Measurements from ENCODE around the gene BAZ1B. TPM values are rescaled to one million over a fixed set of nuclear protein-coding genes. Genes with fewer than 3 reads are reported as not detected.
"Not testable (repeated sequence)": the region's sequence is repeated elsewhere in the genome, so short reads cannot be mapped to it uniquely, and the experiment has no call there.

BAZ1B gene
- total and polyA plus RNA-seq, 4 experiments from 2014 or later = 5.8 to 78.6 (median 52.2) TPM

DNA sequence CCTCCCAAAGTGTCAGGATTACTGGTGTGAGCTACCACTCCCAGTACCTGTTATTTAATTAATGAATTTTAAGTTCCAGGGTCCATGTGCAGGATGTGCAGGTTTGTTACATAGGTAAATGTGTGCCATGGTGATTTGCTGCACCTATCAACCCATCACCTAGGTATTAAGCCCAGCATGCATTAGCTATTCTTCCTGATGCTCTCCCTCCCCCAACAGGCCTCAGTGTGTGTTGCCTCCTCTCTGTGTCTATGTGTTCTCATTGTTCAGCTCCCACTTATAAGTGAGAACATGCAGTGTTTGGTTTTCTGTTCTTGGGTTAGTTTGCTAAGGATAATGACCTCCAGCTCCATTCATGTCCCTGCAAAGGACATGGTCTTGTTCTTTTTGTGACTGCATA is 44.3 kb upstream of the BAZ1B start:
- Histone ChIP-seq H3K36me3 (ENCODE audit: insufficient read depth, low read length) (peaks cover 15% of the 10 kb centered on the region), H3K27ac (ENCODE audit: low read depth, low read length) (peak overlapping the region; percentile 43), H3K4me3 (ENCODE audit: low read length in 2 of 2) (peak overlapping the region in 1 of 2 donors; percentile 51), H3K4me1 (ENCODE audit: insufficient read depth, low read length) (peaks cover 16% of the 10 kb centered on the region)
- intact Hi-C loops (cut with micrococcal nuclease); DNase-seq; H3K9me3 Mint-ChIP-seq; H3K27me3 ChIP-seq (ENCODE audit: insufficient read depth, low read length); H3K9me3 ChIP-seq (ENCODE audit: control insufficient read depth in 1 of 2, low read length in 2 of 2); H3K27me3 Mint-ChIP-seq: not testable (repeated sequence)
- CTCF ChIA-PET (ENCODE audit: partially characterized antibody) = interaction anchor here (0.8 to 2.5 kb wide), 5 partner anchors 9 to 115 kb away, joined by 3 to 12 read pairs (median 3); partner anchors contain the start of genes BAZ1B and TBL2
- peaks cover 18 to 21% of the 10 kb centered on the region in 2 donors for H3K36me3 Mint-ChIP-seq
- POLR2A ChIA-PET (ENCODE audit: partially characterized antibody) = interaction anchor here (1.0 to 4.8 kb wide), 5 partner anchors 10 to 47 kb away, joined by 3 to 36 read pairs (median 13); partner anchors contain the start of genes BAZ1B, BCL7B and TBL2
- H3K4me1 Mint-ChIP-seq = peaks cover 15 to 32% (median 23%) of the 10 kb centered on the region in 4 donors
- peak overlapping the region; percentile 74 to 93 (median 87) for H3K4me3 Mint-ChIP-seq
- peak overlapping the region; percentile 39 to 91 (median 87) for H3K27ac Mint-ChIP-seq

- peaks cover 15 to 32% (median 23%) of the 10 kb centered on the region in 4 donors for H3K4me1 Mint-ChIP-seq
Measured at GRCh38 chr7:73565675-73566340, 43.7 kb upstream of the BAZ1B start.

GRCh38 chr7:73560109-73560835 is 38.2 kb upstream of the BAZ1B start:
- no peak for DNase-seq

More at GRCh38 chr7:73565675-73566340, 43.7 kb upstream of the BAZ1B start:
- Mint-ChIP-seq H3K4me3 (peak overlapping the region; percentile 74 to 93 (median 87)), H3K9me3 (no peaks in the 10 kb centered on the region), H3K36me3 (peaks cover 14 to 15% of the 10 kb centered on the region in 2 donors), H3K27ac (peak overlapping the region; percentile 39 to 91 (median 87)), H3K27me3 (no peaks in the 10 kb centered on the region)
- Histone ChIP-seq H3K27me3 (ENCODE audit: insufficient read depth, low read length) (no peaks in the 10 kb centered on the region), H3K9me3 (ENCODE audit: control insufficient read depth in 1 of 2, low read length in 2 of 2) (no peaks in the 10 kb centered on the region), H3K4me1 (ENCODE audit: insufficient read depth, low read length) (peaks cover 16% of the 10 kb centered on the region), H3K36me3 (ENCODE audit: insufficient read depth, low read length) (peaks cover 10% of the 10 kb centered on the region), H3K27ac (ENCODE audit: low read depth, low read length) (peak overlapping the region; percentile 43), H3K4me3 (ENCODE audit: low read length in 2 of 2) (peak overlapping the region; percentile 51 to 57)
- CTCF ChIA-PET (ENCODE audit: partially characterized antibody) = interaction anchor here (0.8 to 2.5 kb wide), 5 partner anchors 10 to 114 kb away, joined by 3 to 12 read pairs (median 3); partner anchors contain the start of genes BAZ1B and TBL2
- DNase-seq = no peak
- POLR2A ChIA-PET (ENCODE audit: partially characterized antibody) = interaction anchor here (1.0 to 4.8 kb wide), 5 partner anchors 9 to 46 kb away, joined by 3 to 36 read pairs (median 13); partner anchors contain the start of genes BAZ1B, BCL7B and TBL2
- intact Hi-C loops (cut with micrococcal nuclease) = no loop called here

GRCh38 chr7:73557397-73558257 is 35.5 kb upstream of the BAZ1B start, which contains the start of gene BCL7B:
Gene BCL7B (minus strand): TSS chr7:73557690. CDS start chr7:73557578, 112 bp downstream.
- H3K27me3 ChIP-seq (ENCODE audit: insufficient read depth, low read length) = no peaks in the 10 kb centered on the region
- no peaks in the 10 kb centered on the region for H3K27me3 Mint-ChIP-seq
- no peaks in the 10 kb centered on the region for H3K9me3 Mint-ChIP-seq
- CTCF ChIA-PET (ENCODE audit: partially characterized antibody) = interaction anchor here (1.6 kb wide), 1 partner anchor 39 kb away, joined by 3 read pairs; no protein-coding TSS in a partner anchor
- H3K27ac ChIP-seq (ENCODE audit: low read depth, low read length) = peak within 1 kb of the TSS; percentile 97
- H3K36me3 Mint-ChIP-seq = peaks cover 0 to 20% of the 10 kb centered on the region in 2 donors
- peak within 1 kb of the TSS; percentile 91 to 100 (median 95) for H3K27ac Mint-ChIP-seq
- H3K4me1 ChIP-seq (ENCODE audit: insufficient read depth, low read length) = peaks cover 44% of the 10 kb centered on the region
- peak within 1 kb of the TSS; percentile 89 to 97 (median 96) for H3K4me3 Mint-ChIP-seq
- H3K4me3 ChIP-seq (ENCODE audit: low read length in 2 of 2) = peak within 1 kb of the TSS; percentile 67 to 99
- no peaks in the 10 kb centered on the region for H3K36me3 ChIP-seq (ENCODE audit: insufficient read depth, low read length)
- POLR2A ChIA-PET (ENCODE audit: partially characterized antibody) = interaction anchor here (1.0 to 5.3 kb wide), 10 partner anchors 8 to 177 kb away, joined by 3 to 118 read pairs (median 5); partner anchors contain the start of genes BAZ1B and TBL2
- DNase-seq = peak; percentile 78 to 87 (median 84)
- peaks cover 21 to 38% (median 28%) of the 10 kb centered on the region in 4 donors for H3K4me1 Mint-ChIP-seq
- intact Hi-C loops (cut with micrococcal nuclease) = loop anchor here (1.0 kb wide), 4 partner anchors 21 to 181 kb away; partner anchors contain the start of genes ABHD11, BAZ1B, BUD23 and DNAJC30
- no peaks in the 10 kb centered on the region for H3K9me3 ChIP-seq (ENCODE audit: control insufficient read depth in 1 of 2, low read length in 2 of 2)

More at GRCh38 chr7:73560109-73560835, 38.2 kb upstream of the BAZ1B start:
- no peaks in the 10 kb centered on the region for H3K36me3 ChIP-seq (ENCODE audit: insufficient read depth, low read length)
- intact Hi-C loops (cut with micrococcal nuclease) = no loop called here
- Mint-ChIP-seq H3K4me1 (peaks cover 12 to 21% (median 17%) of the 10 kb centered on the region in 4 donors), H3K27ac (peak overlapping the region in 5 of 7 donors; percentile 18 to 91 (median 32)), H3K27me3 (no peaks in the 10 kb centered on the region), H3K36me3 (peaks cover 0 to 14% of the 10 kb centered on the region in 2 donors), H3K9me3 (no peaks in the 10 kb centered on the region), H3K4me3 (peak overlapping the region in 2 of 8 donors; percentile 4 to 17)
- H3K27me3 ChIP-seq (ENCODE audit: insufficient read depth, low read length) = no peaks in the 10 kb centered on the region
- ChIA-PET POLR2A (ENCODE audit: partially characterized antibody) (interaction anchor here (1.1 to 5.3 kb wide), 3 partner anchors 15 to 39 kb away, joined by 3 to 118 read pairs (median 5); partner anchors contain the start of genes BAZ1B and TBL2), CTCF (ENCODE audit: partially characterized antibody) (no interaction called here)
- H3K4me3 ChIP-seq (ENCODE audit: low read length in 2 of 2) = no peak overlapping the region
- H3K27ac ChIP-seq (ENCODE audit: low read depth, low read length) = no peak overlapping the region
- H3K9me3 ChIP-seq (ENCODE audit: control insufficient read depth in 1 of 2, low read length in 2 of 2) = no peaks in the 10 kb centered on the region
- peaks cover 27% of the 10 kb centered on the region for H3K4me1 ChIP-seq (ENCODE audit: insufficient read depth, low read length)

DNA sequence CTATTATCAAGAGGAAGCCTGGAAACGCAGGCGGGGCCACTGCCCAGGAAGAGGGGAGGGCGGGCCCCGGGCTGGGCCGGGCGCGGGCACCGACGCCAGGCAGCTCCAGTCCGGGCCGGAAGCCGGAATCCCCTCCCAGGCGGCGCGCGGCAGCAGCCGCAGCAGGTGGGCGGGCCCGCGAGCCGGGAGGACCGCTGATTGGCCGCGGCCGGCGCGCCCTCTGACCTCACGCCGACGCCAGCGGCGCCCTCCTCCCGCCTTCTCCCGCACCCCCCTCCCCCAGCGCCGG is 35.0 kb upstream of the BAZ1B start:
- DNase-seq = peak; percentile 90 to 93 (median 92)

More for the DNA sequence above, 35.0 kb upstream of the BAZ1B start:
- H3K27me3 ChIP-seq (ENCODE audit: insufficient read depth, low read length) = no peaks in the 10 kb centered on the region
- H3K4me3 Mint-ChIP-seq = peak overlapping the region; percentile 89 to 95 (median 92)
- intact Hi-C loops (cut with micrococcal nuclease) = loop anchor here (1.0 kb wide), 4 partner anchors 21 to 181 kb away; partner anchors contain the start of genes ABHD11, BAZ1B, BUD23 and DNAJC30
- H3K9me3 ChIP-seq (ENCODE audit: control insufficient read depth in 1 of 2, low read length in 2 of 2) = no peaks in the 10 kb centered on the region
- ChIA-PET CTCF (ENCODE audit: partially characterized antibody) (interaction anchor here (1.6 kb wide), 1 partner anchor 39 kb away, joined by 3 read pairs; no protein-coding TSS in a partner anchor), POLR2A (ENCODE audit: partially characterized antibody) (interaction anchor here (1.0 to 5.3 kb wide), 9 partner anchors 9 to 45 kb away, joined by 3 to 118 read pairs (median 6); partner anchors contain the start of genes BAZ1B and TBL2)
- H3K27ac Mint-ChIP-seq = peak overlapping the region; percentile 91 to 96 (median 95)
- no peaks in the 10 kb centered on the region for H3K36me3 ChIP-seq (ENCODE audit: insufficient read depth, low read length)
- H3K27ac ChIP-seq (ENCODE audit: low read depth, low read length) = peak overlapping the region; percentile 97
- peak overlapping the region; percentile 67 to 99 for H3K4me3 ChIP-seq (ENCODE audit: low read length in 2 of 2)
- peaks cover 21 to 41% (median 29%) of the 10 kb centered on the region in 4 donors for H3K4me1 Mint-ChIP-seq
- H3K36me3 Mint-ChIP-seq = peaks cover 3 to 25% of the 10 kb centered on the region in 2 donors
- H3K9me3 Mint-ChIP-seq = no peaks in the 10 kb centered on the region
- H3K4me1 ChIP-seq (ENCODE audit: insufficient read depth, low read length) = peaks cover 44% of the 10 kb centered on the region
- no peaks in the 10 kb centered on the region for H3K27me3 Mint-ChIP-seq
